Adipose tissue (tissue), 3 donors: ENCODE results near the gene ADGRL2. TPM values are rescaled to one million over a fixed set of nuclear protein-coding genes. Genes with fewer than 3 reads are reported as not detected.
"Not testable (repeated sequence)": the region's sequence is repeated elsewhere in the genome, so short reads cannot be mapped to it uniquely, and the experiment has no call there.

Source experiments
- H3K27ac ChIP-seq: one replicate; pipeline ENCODE4 v1.5.1; 2013; ENCODE audit warnings: low read depth, low read length
- WGBS, 3 donors: extraction: QIAGEN DNeasy Blood & Tissue Kit; methylation state at CpG; one replicate each; pipeline ENCODE4 v1.1.7; 2013; 5-methylcytosine and 5-hydroxymethylcytosine counted together
- polyA plus RNA-seq, 3 donors: library from polyadenylated mRNA; stranded (reverse); fragments of 200-250 nt; gene quantifications; one replicate each; pipeline ENCODE4 v1.2.3, GENCODE V29; 2013
- donor health status: healthy with polysubstance abuse.
- donor health status: Bipolar disorder and iron deficiency.
- donor health status: healthy.

The ADGRL2 gene
- polyA plus RNA-seq, 3 donors, result 11.9 to 28.8 (median 18.4) TPM

DNA sequence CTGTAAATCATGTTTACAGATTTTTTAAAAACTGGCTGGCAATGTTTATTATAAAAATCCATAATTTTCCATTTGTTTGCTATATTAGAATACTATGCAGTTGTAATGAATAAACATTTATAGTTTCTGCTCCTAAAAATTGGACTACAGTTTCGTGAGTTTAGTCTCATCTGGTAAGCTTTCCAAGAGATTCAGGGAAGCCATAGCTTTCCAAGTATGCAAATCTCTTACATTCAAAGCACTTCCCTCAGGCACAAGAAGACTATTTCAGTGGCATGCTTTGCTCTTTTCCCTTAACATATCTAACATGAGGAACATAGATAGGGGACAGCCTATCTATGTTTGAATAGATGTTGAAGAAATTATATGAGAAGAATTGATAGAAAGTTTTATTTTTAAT lies 77.2 kb downstream of the ADGRL2 start:
- 42 to 68% (median 66%) methylated on average over 1 of the region's 1 CpG for WGBS, 3 donors
- H3K27ac ChIP-seq, result no peak overlapping the region

DNA sequence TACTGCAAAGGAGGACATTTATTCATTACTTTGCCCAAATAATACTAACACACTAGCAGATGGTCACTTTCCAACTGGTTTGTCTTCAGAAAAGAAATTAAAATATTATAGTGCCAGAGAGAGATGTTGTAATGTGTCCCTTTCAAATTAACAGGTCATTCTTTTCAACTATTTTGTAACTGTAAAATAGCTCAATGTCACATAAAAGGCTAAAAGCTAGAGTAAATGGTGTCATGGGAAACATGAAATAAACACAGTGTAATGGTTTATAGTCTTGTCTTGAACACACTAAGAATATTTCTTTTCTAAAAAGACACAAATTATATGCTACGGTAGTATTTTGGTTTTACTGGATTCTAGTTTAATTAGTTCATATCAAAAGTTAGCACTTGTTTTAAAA lies 77.8 kb downstream of the ADGRL2 start:
- H3K27ac ChIP-seq, result no peak overlapping the region
- WGBS, 3 donors, result 60 to 85% (median 64%) methylated on average over 1 of the region's 1 CpG

DNA sequence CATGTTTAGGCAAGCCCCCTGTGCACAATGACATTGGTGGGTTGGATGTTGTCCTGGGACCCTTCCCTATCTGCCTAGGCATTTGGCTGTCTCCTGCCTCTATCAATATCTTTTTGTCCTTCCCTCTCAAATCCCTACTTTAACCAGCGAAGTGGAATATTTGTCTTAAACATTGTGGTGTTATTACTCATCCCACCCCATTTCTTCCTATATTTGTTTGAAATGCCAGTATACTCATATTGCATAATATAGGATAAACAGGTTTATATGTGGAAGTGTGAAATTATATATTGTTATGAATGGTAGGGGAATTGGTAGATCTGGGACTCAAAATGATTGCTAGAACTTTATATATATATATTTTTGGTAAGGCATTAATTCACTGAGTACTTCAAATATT lies 80.0 kb downstream of the ADGRL2 start:
- no peak overlapping the region for H3K27ac ChIP-seq
- WGBS, 3 donors, result 91 to 100% (median 96%) methylated on average over 1 of the region's 1 CpG

DNA sequence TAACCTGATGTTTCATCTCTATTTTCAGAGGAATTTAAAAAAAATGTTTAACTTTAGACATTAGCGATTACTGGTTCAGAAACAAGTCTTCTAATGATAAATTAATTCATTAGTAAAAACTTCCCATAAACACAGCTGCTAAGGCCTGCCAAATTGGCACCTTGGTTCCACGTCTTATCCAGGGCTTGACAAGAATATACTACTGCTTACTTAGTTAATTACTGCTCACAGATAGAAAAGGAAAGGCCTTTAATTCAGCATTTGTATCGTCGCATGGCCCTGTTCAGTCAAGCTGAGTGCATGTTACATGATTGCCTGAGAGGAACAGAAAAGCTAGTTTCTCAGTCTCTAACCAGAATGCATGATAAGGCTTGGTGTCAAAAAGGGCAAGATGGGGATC lies 84.6 kb downstream of the ADGRL2 start:
- WGBS, 3 donors, result 81 to 94% (median 90%) methylated on average over 4 of the region's 4 CpGs
- no peak overlapping the region for H3K27ac ChIP-seq

DNA sequence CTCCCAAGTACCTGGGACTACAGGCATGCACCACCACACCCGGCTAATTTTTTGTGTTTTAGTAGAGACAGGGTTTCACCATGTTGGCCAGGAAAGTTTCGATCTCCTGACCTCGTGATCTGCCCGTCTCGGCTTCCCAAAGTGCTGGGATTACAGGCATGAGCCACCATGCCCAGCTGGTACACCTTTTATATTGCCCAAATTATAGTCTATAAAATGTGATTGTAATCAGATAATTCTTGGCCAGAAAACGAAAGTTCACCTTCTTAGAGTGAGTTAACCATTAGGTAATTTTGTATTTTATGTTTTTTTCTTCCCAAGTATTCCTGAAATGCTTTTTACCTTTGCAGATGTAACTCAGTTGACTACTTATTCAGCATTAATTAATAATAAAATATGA lies 85.6 kb downstream of the ADGRL2 start:
- not testable (repeated sequence) for H3K27ac ChIP-seq
- WGBS, 3 donors, result 90 to 92% (median 91%) methylated on average over 6 of the region's 6 CpGs

DNA sequence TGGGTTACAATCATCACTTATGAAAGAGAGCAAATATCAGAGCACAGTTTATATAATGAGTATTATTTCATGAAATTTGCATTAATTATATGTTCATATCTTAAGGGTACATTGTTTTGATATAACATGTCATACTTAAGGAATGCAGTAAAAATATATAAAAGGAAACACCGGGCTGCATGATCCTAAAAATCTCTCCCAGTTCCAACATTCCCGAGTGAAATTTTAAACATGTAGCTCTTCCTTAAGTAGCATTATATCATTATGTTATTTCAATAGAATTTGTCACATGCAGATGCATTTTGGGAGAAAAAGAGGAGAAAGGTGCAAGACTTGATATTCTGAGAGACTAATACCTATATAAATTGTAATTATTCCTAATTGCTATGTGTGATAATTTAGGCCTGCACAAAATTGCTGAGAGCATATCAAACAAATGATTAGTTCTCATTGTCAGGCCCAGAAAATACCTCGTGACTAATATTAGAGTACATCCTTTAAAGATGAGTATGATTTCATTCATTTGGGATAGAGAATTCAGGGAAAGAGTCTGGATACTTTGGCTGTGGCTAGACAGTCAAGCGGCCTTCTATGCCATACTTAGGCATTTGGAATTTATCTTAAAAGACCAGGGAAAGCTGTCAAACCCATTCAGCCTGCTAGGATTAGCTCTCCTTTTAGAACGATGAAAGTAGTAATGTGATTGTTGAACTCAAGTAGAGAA lies 86.8 kb downstream of the ADGRL2 start:
- H3K27ac ChIP-seq, result no peak overlapping the region
- 70 to 83% (median 74%) methylated on average over 5 of the region's 5 CpGs for WGBS, 3 donors

DNA sequence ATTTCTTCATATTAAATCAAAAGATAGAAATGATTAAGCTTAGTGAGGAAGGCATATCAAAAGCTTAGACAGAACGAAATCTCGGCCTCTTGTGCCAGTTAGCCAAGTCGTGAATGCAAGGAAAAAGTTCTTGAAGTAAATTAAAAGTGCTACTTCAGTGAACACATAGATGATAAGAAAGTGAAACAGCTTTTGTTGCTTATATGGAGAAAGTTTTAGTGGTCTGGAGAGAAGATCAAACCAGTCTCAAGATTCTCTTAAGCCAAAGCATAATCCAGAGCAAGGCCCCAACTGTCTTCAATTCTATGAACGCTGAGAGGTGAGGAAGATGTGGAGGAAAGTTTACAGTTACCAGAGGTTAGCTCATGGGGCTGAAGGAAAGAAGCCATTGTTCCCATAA lies 88.4 kb downstream of the ADGRL2 start:
- no peak overlapping the region for H3K27ac ChIP-seq
- WGBS, 3 donors, result 89 to 90% (median 89%) methylated on average over 4 of the region's 4 CpGs

DNA sequence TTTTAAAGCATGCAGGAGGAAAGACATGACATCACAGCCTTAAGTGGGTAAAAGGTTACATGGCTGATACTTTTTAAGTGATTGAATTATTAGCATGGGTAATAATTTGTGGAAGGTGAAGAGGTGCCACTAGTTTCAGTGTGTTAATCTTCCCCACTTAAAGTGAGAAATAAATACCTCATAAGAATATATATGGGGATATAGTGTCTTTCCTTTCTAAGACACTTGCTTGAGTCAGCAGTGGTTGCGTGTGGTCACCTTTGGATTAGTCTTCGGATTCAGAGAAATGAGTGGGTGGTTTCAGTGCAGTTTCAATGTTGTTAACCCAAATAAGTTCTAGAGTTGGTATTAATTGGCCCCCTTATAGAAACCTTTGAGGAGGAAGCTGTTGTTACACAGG lies 94.1 kb downstream of the ADGRL2 start:
- WGBS, 3 donors, result 87 to 99% (median 87%) methylated on average over 2 of the region's 2 CpGs
- no peak overlapping the region for H3K27ac ChIP-seq

DNA sequence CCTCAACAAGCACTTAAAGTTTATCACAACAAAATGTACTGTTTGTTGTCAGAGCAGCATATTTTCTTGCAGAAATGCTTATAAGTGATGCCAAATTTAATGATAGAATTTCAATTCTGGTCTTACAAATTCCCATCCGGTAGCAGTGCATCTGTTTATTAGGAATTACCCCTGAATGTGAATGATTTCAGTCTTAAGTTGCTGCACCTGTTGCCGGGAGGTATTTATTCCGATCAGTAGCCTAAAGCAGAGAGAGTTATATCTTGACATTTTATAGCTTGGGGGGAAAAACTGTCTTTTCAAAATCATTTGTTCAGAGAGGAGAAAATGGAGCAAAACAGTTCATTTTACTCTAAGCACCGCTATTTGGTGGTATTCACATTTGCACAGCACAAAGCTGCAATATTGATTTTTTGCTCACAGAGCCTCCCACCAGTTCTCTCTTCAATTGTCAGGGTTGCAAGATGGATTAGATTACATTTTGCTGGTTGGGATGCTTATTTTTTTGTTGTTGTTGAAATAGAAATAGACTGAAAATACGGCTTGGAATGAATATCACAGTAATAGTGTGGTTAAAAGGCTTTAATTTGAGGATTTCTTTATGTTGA lies 98.6 kb downstream of the ADGRL2 start:
- WGBS, 3 donors, result 84 to 95% (median 90%) methylated on average over 5 of the region's 5 CpGs
- H3K27ac ChIP-seq, result no peak overlapping the region

DNA sequence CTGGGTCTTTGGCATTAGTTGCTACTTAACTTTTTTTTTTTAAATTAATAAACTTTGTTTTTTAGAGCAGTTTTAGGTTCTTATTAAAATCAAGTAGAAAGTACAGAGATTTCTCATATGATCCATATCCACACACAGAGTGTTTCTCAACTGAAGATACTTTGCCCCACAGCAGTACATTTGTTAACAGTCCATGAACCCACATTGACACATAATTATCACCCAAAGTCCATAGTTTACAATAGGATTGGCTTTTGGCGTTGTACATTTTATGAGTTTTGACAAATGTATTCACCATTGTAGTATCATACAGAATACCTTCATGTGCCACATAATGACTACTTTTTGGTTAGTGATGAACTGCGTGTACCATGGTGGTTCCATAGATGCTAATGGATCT lies 106.8 kb downstream of the ADGRL2 start:
- 91 to 100% (median 92%) methylated on average over 2 of the region's 2 CpGs for WGBS, 3 donors
- no peak overlapping the region for H3K27ac ChIP-seq

DNA sequence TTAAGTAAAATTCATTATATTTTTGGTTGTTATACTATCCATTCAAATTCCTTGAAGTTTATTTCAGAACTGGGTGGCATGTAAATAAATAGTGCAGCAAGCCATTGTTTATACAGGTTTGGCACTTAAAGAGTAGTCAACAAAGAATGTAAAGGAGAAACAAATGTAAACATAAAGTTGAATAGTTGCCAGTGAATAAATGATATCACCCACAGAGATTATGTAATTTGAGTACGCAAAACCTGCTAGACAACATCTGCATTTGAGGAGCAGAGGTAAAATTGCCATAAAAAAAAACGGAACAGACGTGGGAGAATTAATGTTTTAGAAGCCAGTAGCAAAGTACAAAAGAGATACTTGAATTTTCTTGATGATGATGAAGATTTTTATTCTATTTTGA lies 111.6 kb downstream of the ADGRL2 start:
- WGBS, 3 donors, result 42 to 87% (median 85%) methylated on average over 3 of the region's 3 CpGs

DNA sequence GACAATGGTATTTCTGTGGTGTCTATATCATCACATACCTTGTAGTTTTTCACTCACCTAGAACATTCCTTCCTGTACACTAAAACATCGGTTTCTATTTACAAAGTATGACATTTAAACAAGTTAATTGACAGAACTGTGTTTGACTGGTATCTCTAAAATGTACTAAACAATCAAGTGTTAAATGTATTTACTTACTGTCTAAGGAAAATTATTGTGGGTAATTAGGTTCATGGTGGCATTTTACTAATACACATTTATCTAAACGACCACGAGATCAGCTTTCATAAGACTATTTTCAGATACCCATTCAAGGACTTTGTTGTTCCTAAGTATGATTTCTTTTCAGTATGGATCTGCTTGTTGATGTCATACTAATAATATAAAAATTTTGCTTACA lies 115.2 kb downstream of the ADGRL2 start:
- H3K27ac ChIP-seq, result no peak overlapping the region
- 32 to 79% (median 70%) methylated on average over 3 of the region's 3 CpGs for WGBS, 3 donors

More for the DNA sequence above, 111.6 kb downstream of the ADGRL2 start:
- H3K27ac ChIP-seq, result no peak overlapping the region

DNA sequence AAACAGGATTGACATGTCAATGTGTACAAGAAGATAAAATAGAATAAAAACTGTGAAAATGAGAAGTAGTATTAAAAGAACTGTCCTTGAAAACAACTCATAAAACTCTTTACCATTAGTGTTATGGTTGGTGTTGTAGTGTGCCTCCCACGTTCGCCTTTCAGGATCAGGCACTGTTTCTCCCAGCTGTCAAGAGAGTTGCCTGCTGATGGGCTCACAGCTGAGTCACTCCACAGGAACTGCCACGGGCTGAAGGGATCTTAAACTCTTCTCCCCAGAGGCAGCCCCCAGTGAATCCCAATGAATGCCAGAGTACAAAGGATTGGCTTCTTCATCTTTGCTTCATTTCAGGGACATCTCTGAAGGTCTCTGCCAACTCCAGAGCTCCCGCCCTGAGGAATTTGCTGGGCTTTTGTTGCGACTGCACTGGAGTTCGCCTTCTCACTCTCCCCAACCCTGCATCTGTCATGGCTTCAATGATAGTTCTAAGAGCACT lies 119.6 kb downstream of the ADGRL2 start:
- no peak overlapping the region for H3K27ac ChIP-seq
- WGBS, 3 donors, result 73 to 85% (median 74%) methylated on average over 6 of the region's 6 CpGs

DNA sequence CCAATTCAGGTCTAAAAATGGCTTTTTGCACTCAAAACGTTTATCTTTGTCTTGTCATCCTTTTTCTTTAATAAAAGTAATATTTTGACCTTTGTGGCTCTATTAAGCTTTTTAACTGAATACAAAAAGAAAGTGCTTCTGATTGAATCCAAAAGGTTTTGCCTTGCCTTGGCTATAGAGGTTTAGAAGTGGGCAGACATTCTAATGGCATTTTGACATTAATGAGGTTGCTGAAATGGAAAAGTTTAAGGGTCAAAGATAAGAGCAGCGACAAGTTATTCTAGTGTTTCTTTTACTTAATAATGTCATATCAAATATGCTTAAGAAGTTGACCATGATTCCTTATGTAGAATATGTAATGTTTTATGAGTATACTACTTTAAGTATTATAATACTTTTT lies 120.2 kb downstream of the ADGRL2 start:
- WGBS, 3 donors, result 32 to 59% (median 58%) methylated on average over 2 of the region's 2 CpGs

DNA sequence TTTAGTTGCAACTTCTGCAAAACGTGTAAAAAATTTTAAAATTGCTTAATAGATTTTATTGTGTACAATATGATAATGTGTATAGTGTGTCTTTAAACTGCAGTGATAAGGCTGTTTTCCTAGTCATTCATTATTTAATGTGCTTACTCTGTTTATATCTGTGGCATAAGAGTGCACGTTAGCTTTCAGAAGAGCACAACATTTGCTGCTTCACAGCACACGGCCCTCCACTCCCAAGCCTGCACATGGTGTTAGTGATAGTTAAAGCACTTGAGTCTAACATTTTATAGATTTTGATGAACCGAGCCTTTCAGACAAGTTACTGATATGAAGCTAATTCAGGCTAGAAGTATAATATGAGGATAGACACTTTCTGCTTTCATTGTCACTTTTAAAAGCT lies 120.6 kb downstream of the ADGRL2 start:
- H3K27ac ChIP-seq, result no peak overlapping the region
- 31 to 75% (median 71%) methylated on average over 4 of the region's 4 CpGs for WGBS, 3 donors

More for the DNA sequence above, 120.2 kb downstream of the ADGRL2 start:
- H3K27ac ChIP-seq, result no peak overlapping the region

DNA sequence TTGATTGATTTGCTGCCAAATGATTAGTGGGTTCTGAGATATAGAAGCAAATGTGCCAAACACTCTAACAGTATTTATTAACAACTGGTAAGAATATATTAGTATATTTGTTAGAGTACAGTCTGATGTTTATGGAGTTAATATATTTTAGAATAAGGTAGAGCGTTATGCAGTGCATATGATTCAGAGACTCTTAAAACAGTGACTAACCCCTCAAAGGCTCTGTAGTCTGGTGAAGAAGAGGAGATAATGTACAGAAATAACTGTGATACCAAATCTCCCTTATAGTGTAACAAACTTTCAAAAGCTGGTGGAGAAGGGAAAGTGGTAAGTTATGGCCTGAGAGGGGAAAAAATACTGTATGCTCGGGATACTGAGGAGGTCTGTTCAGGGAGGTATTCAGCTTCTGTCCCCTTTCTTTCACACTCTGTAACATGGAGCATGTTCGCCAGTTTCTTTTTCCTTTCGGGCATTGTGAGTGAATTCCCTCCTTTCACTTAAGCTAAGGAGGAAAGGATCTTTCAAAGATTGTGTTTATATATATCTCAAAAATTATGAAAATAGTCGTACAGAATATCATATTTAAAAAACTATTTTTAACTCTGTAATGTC lies 121.2 kb downstream of the ADGRL2 start:
- H3K27ac ChIP-seq, result no peak overlapping the region
- 76 to 81% (median 78%) methylated on average over 5 of the region's 5 CpGs for WGBS, 3 donors

DNA sequence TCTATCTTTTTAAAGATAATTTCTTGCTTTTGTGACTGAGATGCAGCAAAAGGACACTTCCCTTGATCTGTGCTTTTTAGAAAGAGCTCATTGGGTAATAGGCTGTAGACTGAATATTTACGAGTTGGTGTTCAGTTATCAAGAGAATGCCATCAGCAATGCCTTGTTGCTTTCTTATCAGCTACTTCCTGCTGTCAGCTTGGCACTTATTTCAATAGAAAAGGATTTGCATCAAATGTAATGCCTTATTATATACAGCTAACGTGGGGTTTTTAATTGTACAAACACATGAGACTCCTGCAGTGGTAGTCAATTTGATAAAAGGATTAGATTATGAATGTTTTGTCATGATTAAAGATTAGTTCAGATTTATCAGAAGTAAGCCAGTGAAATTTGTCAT lies 122.2 kb downstream of the ADGRL2 start:
- 35 to 63% (median 42%) methylated on average over 2 of the region's 2 CpGs for WGBS, 3 donors
- no peak overlapping the region for H3K27ac ChIP-seq

DNA sequence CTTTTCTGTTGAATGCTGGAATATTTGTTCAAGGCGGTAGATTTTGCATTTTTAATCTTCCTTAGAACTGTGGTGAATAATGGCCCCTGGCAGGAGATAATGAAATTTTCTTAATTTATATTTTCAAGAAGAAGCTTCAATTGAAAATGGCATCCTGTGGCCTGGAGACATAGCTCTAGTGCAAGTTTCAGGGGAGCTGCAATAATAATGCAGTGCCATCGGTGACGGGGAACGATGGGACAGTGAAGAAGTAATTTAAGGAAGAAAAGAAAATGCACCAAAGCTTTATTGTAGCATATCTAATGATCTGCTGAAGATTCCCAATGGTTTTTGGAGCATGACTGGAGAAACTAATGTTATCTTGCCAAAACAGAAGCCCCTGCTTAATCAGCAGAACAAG lies 128.4 kb downstream of the ADGRL2 start:
- H3K27ac ChIP-seq, result no peak overlapping the region
- 95 to 97% (median 96%) methylated on average over 4 of the region's 4 CpGs for WGBS, 3 donors

DNA sequence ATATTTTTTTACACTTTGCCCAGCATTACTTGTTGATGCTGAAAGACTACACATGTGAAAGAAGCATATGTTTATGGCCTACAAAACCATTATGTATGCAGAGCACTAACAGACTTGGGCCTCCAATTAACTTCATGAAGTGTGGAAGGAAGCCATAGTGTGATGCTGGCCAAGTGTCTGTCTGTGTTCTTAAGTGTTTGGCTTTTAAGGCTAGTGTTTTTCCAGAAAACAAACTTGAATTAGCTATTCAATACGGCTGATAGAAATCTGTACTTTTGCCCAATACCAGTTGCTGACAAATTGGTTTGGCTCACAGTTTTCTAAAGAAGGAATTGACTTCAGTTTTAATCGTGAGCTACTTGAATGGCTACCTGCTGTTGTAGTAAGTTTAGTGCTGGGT lies 136.1 kb downstream of the ADGRL2 start:
- no peak overlapping the region for H3K27ac ChIP-seq
- 48 to 60% (median 60%) methylated on average over 2 of the region's 2 CpGs for WGBS, 3 donors
